HG03108 (cell line): ENCODE data around the gene XYLT1.
"Not testable (repeated sequence)": the region's sequence is repeated elsewhere in the genome, so short reads cannot be mapped to it uniquely, and the experiment has no call there.

ENCODE experiments used
- ATAC-seq: cut with Tn5 transposase; IDR thresholded peaks from one replicate; pipeline ENCODE4 v1.9.1; 2021; ENCODE audit warnings: moderate library complexity; ENCODE audit not compliant: unreplicated experiment

XYLT1 gene

GRCh38 chr16:17313793-17314547, 156.8 kb downstream of the XYLT1 start:
- no peak for ATAC-seq

- no peak for ATAC-seq
Measured at GRCh38 chr16:17313085-17313611, 157.6 kb downstream of the XYLT1 start.

- ATAC-seq = no peak
Measured at GRCh38 chr16:17312094-17312710, 158.6 kb downstream of the XYLT1 start.

- no peak for ATAC-seq
Measured at GRCh38 chr16:17311333-17312093, 159.2 kb downstream of the XYLT1 start.

- ATAC-seq = no peak
Measured at GRCh38 chr16:17309510-17309909, 161.2 kb downstream of the XYLT1 start.

- no peak for ATAC-seq
Measured at GRCh38 chr16:17308186-17308585, 162.6 kb downstream of the XYLT1 start.

- ATAC-seq = no peak
Measured at GRCh38 chr16:17307504-17307903, 163.3 kb downstream of the XYLT1 start.

- no peak for ATAC-seq
Measured at GRCh38 chr16:17306745-17307144, 164.0 kb downstream of the XYLT1 start.

- not testable (repeated sequence) for ATAC-seq
Measured at GRCh38 chr16:17306211-17306610, 164.5 kb downstream of the XYLT1 start.

- no peak for ATAC-seq
Measured at GRCh38 chr16:17305694-17306093, 165.1 kb downstream of the XYLT1 start.

- ATAC-seq = no peak
Measured at GRCh38 chr16:17304491-17305119, 166.2 kb downstream of the XYLT1 start.

- ATAC-seq = no peak
Measured at GRCh38 chr16:17304106-17304490, 166.7 kb downstream of the XYLT1 start.

- no peak for ATAC-seq
Measured at GRCh38 chr16:17303101-17303500, 167.7 kb downstream of the XYLT1 start.

GRCh38 chr16:17302620-17303019, 168.1 kb downstream of the XYLT1 start:
- no peak for ATAC-seq

- ATAC-seq = no peak
Measured at GRCh38 chr16:17302214-17302613, 168.5 kb downstream of the XYLT1 start.

GRCh38 chr16:17301593-17302135, 169.1 kb downstream of the XYLT1 start:
- peak; percentile 81 for ATAC-seq

- no peak for ATAC-seq
Measured at GRCh38 chr16:17301184-17301583, 169.6 kb downstream of the XYLT1 start.

- no peak for ATAC-seq
Measured at GRCh38 chr16:17299790-17300189, 171.0 kb downstream of the XYLT1 start.

GRCh38 chr16:17298238-17298637, 172.5 kb downstream of the XYLT1 start:
- ATAC-seq = no peak

GRCh38 chr16:17296431-17296830, 174.3 kb downstream of the XYLT1 start:
- no peak for ATAC-seq

GRCh38 chr16:17295948-17296347, 174.8 kb downstream of the XYLT1 start:
- no peak for ATAC-seq
